ENCODE results near the gene CDH23.

GRCh38 chr10:71788954-71789353 is 392.2 kb downstream of the CDH23 start:
- TF ChIP-seq, protein P1, sequence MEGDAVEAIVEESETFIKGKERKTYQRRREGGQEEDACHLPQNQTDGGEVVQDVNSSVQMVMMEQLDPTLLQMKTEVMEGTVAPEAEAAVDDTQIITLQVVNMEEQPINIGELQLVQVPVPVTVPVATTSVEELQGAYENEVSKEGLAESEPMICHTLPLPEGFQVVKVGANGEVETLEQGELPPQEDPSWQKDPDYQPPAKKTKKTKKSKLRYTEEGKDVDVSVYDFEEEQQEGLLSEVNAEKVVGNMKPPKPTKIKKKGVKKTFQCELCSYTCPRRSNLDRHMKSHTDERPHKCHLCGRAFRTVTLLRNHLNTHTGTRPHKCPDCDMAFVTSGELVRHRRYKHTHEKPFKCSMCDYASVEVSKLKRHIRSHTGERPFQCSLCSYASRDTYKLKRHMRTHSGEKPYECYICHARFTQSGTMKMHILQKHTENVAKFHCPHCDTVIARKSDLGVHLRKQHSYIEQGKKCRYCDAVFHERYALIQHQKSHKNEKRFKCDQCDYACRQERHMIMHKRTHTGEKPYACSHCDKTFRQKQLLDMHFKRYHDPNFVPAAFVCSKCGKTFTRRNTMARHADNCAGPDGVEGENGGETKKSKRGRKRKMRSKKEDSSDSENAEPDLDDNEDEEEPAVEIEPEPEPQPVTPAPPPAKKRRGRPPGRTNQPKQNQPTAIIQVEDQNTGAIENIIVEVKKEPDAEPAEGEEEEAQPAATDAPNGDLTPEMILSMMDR (conservative IDR thresholded peaks at IDR 0.05; ENCODE audit: low read length), result no peak
- TF ChIP-seq EZH2phosphoT487 (IDR thresholded peaks at IDR 0.05; ENCODE audit: borderline replicate concordance), result no peak

All from Loucy (cell line).